Hepatocyte (in vitro differentiated cells): Measurements from ENCODE around the gene USP20. TPM values are rescaled to one million over a fixed set of nuclear protein-coding genes. Genes with fewer than 3 reads are reported as not detected.

ENCODE experiments used
- DNase-seq: peaks from one replicate; pipeline ENCODE4 v3.0.0-alpha.2; 2016; ENCODE audit warnings: low spot score
- H2AFZ ChIP-seq: fragments of 200-600 bp; sonication (generic); 2 replicates; pipeline ENCODE4 v1.6.0; 2016; ENCODE audit warnings: antibody characterized with exemption, mild to moderate bottlenecking
- H3K27ac ChIP-seq: fragments of 200-600 bp; sonication (generic); 2 replicates; pipeline ENCODE4 v1.5.1; 2016; ENCODE audit warnings: mild to moderate bottlenecking
- H3K27me3 ChIP-seq: fragments of 200-600 bp; sonication (generic); 2 replicates; pipeline ENCODE4 v1.6.1; 2016
- H3K36me3 ChIP-seq: fragments of 200-600 bp; sonication (generic); replicated peaks from 2 replicates; pipeline ENCODE4 v1.5.1; 2016; ENCODE audit warnings: low read depth; ENCODE audit not compliant: insufficient read depth
- H3K4me1 ChIP-seq: fragments of 200-600 bp; sonication (generic); 2 replicates; pipeline ENCODE4 v1.5.1; 2016; ENCODE audit warnings: mild to moderate bottlenecking, moderate library complexity; ENCODE audit not compliant: insufficient read depth
- H3K4me2 ChIP-seq: fragments of 200-600 bp; sonication (generic); 2 replicates; pipeline ENCODE4 v1.6.0; 2016
- H3K4me3 ChIP-seq: fragments of 200-600 bp; sonication (generic); 2 replicates; pipeline ENCODE4 v1.5.1; 2016; ENCODE audit warnings: mild to moderate bottlenecking
- H3K79me2 ChIP-seq: fragments of 200-600 bp; sonication (generic); 2 replicates; pipeline ENCODE4 v1.6.0; 2017; ENCODE audit warnings: mild to moderate bottlenecking
- H3K9me2 ChIP-seq: fragments of 200-600 bp; sonication (generic); replicated peaks from 2 replicates; pipeline ENCODE4 v1.6.0; 2017; ENCODE audit warnings: mild to moderate bottlenecking; ENCODE audit not compliant: insufficient read depth
- H3K9me3 ChIP-seq: fragments of 200-600 bp; sonication (generic); 2 replicates; pipeline ENCODE4 v1.5.1; 2016; ENCODE audit warnings: low read depth, mild to moderate bottlenecking
- H4K20me1 ChIP-seq: fragments of 200-600 bp; sonication (generic); 2 replicates; pipeline ENCODE4 v1.6.0; 2016; ENCODE audit warnings: mild to moderate bottlenecking; ENCODE audit not compliant: insufficient read depth, poor library complexity, severe bottlenecking
- CTCF ChIP-seq: fragments of 200-600 bp; sonication (generic); IDR thresholded peaks from 2 replicates; pipeline ENCODE4 v1.5.1; 2016; ENCODE audit warnings: antibody characterized with exemption, mild to moderate bottlenecking; ENCODE audit not compliant: poor library complexity
- EZH2 ChIP-seq: fragments of 200-600 bp; sonication (generic); IDR thresholded peaks from 2 replicates; pipeline ENCODE4 v1.6.1; 2016; ENCODE audit warnings: antibody characterized with exemption, mild to moderate bottlenecking, borderline replicate concordance
- EZH2phosphoT487 ChIP-seq: fragments of 200-600 bp; sonication (generic); IDR thresholded peaks from one replicate; pipeline ENCODE4 v1.6.1; 2018; ENCODE audit warnings: antibody characterized with exemption, mild to moderate bottlenecking, low read depth, moderate library complexity; ENCODE audit not compliant: unreplicated experiment, severe bottlenecking
- WGBS: methylation state at CpG from one replicate; pipeline ENCODE4 v1.1.6; 2016; ENCODE audit warnings: low lambda C conversion rate; ENCODE audit errors: missing lambda C conversion rate; 5-methylcytosine and 5-hydroxymethylcytosine counted together
- polyA plus RNA-seq: library from polyadenylated mRNA; unstranded; fragments of >200 nt; fragmentation: Nextera tagmentation; extraction: Ambion mirVana; gene quantifications from 2 replicates; pipeline ENCODE4 v1.2.1, GENCODE V29; 2016
- total RNA-seq: library from RNA; depleted of rRNA; stranded (reverse); fragments of >200 nt; gene quantifications from 2 replicates; pipeline ENCODE4 v1.2.3, GENCODE V29; 2014

USP20 gene
- total and polyA plus RNA-seq, 2 experiments from 2014 or later = 10.6 to 29.0 TPM

- no peak overlapping the region for H3K4me3 ChIP-seq
- no peak overlapping the region for H3K4me2 ChIP-seq
- H3K27me3 ChIP-seq = no peaks in the 10 kb centered on the region
- peaks cover 15% of the 10 kb centered on the region for H3K79me2 ChIP-seq
- no peaks in the 10 kb centered on the region for H4K20me1 ChIP-seq
- H3K27ac ChIP-seq = no peak overlapping the region
- H3K4me1 ChIP-seq = peaks cover 7% of the 10 kb centered on the region
- H2AFZ ChIP-seq = no peak overlapping the region
- no peak for TF ChIP-seq CTCF
- no peak for TF ChIP-seq EZH2phosphoT487
- no peak for TF ChIP-seq EZH2
- no peak for DNase-seq
- no peaks in the 10 kb centered on the region for H3K9me3 ChIP-seq
- 91% methylated on average over 11 of the region's 11 CpGs for WGBS
- no peaks in the 10 kb centered on the region for H3K36me3 ChIP-seq
- no peaks in the 10 kb centered on the region for H3K9me2 ChIP-seq
Measured at GRCh38 chr9:129809346-129809745, 25.9 kb upstream of the USP20 start.

GRCh38 chr9:129810116-129810515 is 25.1 kb upstream of the USP20 start:
- H3K9me2 ChIP-seq = no peaks in the 10 kb centered on the region
- peaks cover 6% of the 10 kb centered on the region for H3K4me1 ChIP-seq
- H3K27me3 ChIP-seq = no peaks in the 10 kb centered on the region
- no peak overlapping the region for H2AFZ ChIP-seq
- TF ChIP-seq CTCF (no peak), EZH2 (no peak), EZH2phosphoT487 (no peak)
- H3K4me2 ChIP-seq = peak overlapping the region; percentile 48
- H4K20me1 ChIP-seq = no peaks in the 10 kb centered on the region
- H3K79me2 ChIP-seq = peaks cover 13% of the 10 kb centered on the region
- no peaks in the 10 kb centered on the region for H3K36me3 ChIP-seq
- no peak overlapping the region for H3K4me3 ChIP-seq
- peak overlapping the region; percentile 74 for H3K27ac ChIP-seq
- H3K9me3 ChIP-seq = no peaks in the 10 kb centered on the region
- DNase-seq = no peak
- WGBS = 92% methylated on average over 10 of the region's 11 CpGs

GRCh38 chr9:129810788-129811187 is 24.5 kb upstream of the USP20 start:
- Histone ChIP-seq H3K4me2 (peak overlapping the region; percentile 48), H3K36me3 (no peaks in the 10 kb centered on the region), H3K4me1 (peaks cover 6% of the 10 kb centered on the region), H3K79me2 (peaks cover 6% of the 10 kb centered on the region), H3K4me3 (no peak overlapping the region), H4K20me1 (no peaks in the 10 kb centered on the region), H2AFZ (no peak overlapping the region), H3K9me3 (no peaks in the 10 kb centered on the region), H3K27me3 (no peaks in the 10 kb centered on the region), H3K27ac (peak overlapping the region; percentile 74), H3K9me2 (no peaks in the 10 kb centered on the region)
- DNase-seq = no peak
- WGBS = 70% methylated on average over 6 of the region's 6 CpGs
- no peak for TF ChIP-seq EZH2
- no peak for TF ChIP-seq EZH2phosphoT487
- no peak for TF ChIP-seq CTCF

GRCh38 chr9:129811967-129812363 is 23.3 kb upstream of the USP20 start:
- Histone ChIP-seq H3K27ac (peak overlapping the region; percentile 41), H4K20me1 (no peaks in the 10 kb centered on the region), H3K9me2 (no peaks in the 10 kb centered on the region), H3K4me3 (no peak overlapping the region), H3K36me3 (no peaks in the 10 kb centered on the region), H3K79me2 (peaks cover 2% of the 10 kb centered on the region), H3K9me3 (no peaks in the 10 kb centered on the region), H3K4me2 (no peak overlapping the region), H3K27me3 (no peaks in the 10 kb centered on the region), H3K4me1 (peaks cover 6% of the 10 kb centered on the region), H2AFZ (no peak overlapping the region)
- TF ChIP-seq EZH2phosphoT487 (no peak), EZH2 (no peak), CTCF (no peak)
- 96% methylated on average over 6 of the region's 6 CpGs for WGBS
- DNase-seq = no peak
